ENCODE data around the gene EPS8. TPM values are rescaled to one million over a fixed set of nuclear protein-coding genes. Genes with fewer than 3 reads are reported as not detected.

Gene EPS8
- polyA plus RNA-seq, 1 donor (not counting 4 experiments of a cell fraction or from before 2014, with no cell fraction given) = 4.0 TPM

- FAIRE-seq = no peak
- no peak for TF ChIP-seq EZH2 (IDR thresholded peaks at IDR 0.05; ENCODE audit: low read length)
- Histone ChIP-seq H3K79me2 (ENCODE audit: control insufficient read depth, insufficient read depth, low read length) (no peaks in the 10 kb centered on the region), H3K27me3 (ENCODE audit: control insufficient read depth, extremely low read depth, insufficient read depth, low read length) (no peaks in the 10 kb centered on the region), H3K4me2 (ENCODE audit: control insufficient read depth, extremely low read depth, insufficient read depth, low read depth, low read length) (no peak overlapping the region), H3K27ac (ENCODE audit: control insufficient read depth, insufficient read depth, low read length) (no peak overlapping the region), H2AFZ (ENCODE audit: control insufficient read depth, low read length) (no peak overlapping the region), H3K36me3 (ENCODE audit: control insufficient read depth in 2 of 2, extremely low read depth in 1 of 2, insufficient read depth in 2 of 2, low read length in 2 of 2) (no peaks in the 10 kb centered on the region), H3K4me3 (ENCODE audit: control insufficient read depth in 2 of 3, extremely low read depth in 1 of 3, insufficient read depth in 2 of 3, low read depth in 1 of 3, low read length in 3 of 3) (no peak overlapping the region), H3K9me3 (ENCODE audit: control insufficient read depth, low read depth, low read length) (no peaks in the 10 kb centered on the region), H4K20me1 (ENCODE audit: control insufficient read depth, extremely low read depth, insufficient read depth, low read length) (no peaks in the 10 kb centered on the region), H3K4me1 (ENCODE audit: control insufficient read depth, extremely low read depth, insufficient read depth, low read length) (no peaks in the 10 kb centered on the region), H3K9ac (ENCODE audit: control insufficient read depth, extremely low read depth, insufficient read depth, low read length) (no peak overlapping the region), H3K9me1 (ENCODE audit: control insufficient read depth, extremely low read depth, insufficient read depth, low read length) (no peaks in the 10 kb centered on the region)
- dilution Hi-C loops (cut with MboI; ENCODE audit: extremely low pct_ligation_motif_present, low sequenced_read_pairs) = no loop called here
- no peak for DNase-seq (ENCODE audit: low read depth, low spot score)
Observed at GRCh38 chr12:15731940-15732339, 57.2 kb downstream of the EPS8 start.

GRCh38 chr12:15729097-15729496 lies 60.1 kb downstream of the EPS8 start:
- no peak overlapping the region for H3K4me2 ChIP-seq (ENCODE audit: control insufficient read depth, extremely low read depth, insufficient read depth, low read depth, low read length)
- dilution Hi-C loops (cut with MboI; ENCODE audit: extremely low pct_ligation_motif_present, low sequenced_read_pairs) = no loop called here
- no peak overlapping the region for H3K9ac ChIP-seq (ENCODE audit: control insufficient read depth, extremely low read depth, insufficient read depth, low read length)
- H4K20me1 ChIP-seq (ENCODE audit: control insufficient read depth, extremely low read depth, insufficient read depth, low read length) = no peaks in the 10 kb centered on the region
- no peak for DNase-seq (ENCODE audit: low read depth, low spot score)
- H3K4me1 ChIP-seq (ENCODE audit: control insufficient read depth, extremely low read depth, insufficient read depth, low read length) = no peaks in the 10 kb centered on the region
- no peaks in the 10 kb centered on the region for H3K36me3 ChIP-seq (ENCODE audit: control insufficient read depth in 2 of 2, extremely low read depth in 1 of 2, insufficient read depth in 2 of 2, low read length in 2 of 2)
- FAIRE-seq = no peak
- H3K27me3 ChIP-seq (ENCODE audit: control insufficient read depth, extremely low read depth, insufficient read depth, low read length) = no peaks in the 10 kb centered on the region
- H3K9me3 ChIP-seq (ENCODE audit: control insufficient read depth, low read depth, low read length) = no peaks in the 10 kb centered on the region
- no peaks in the 10 kb centered on the region for H3K9me1 ChIP-seq (ENCODE audit: control insufficient read depth, extremely low read depth, insufficient read depth, low read length)
- no peak overlapping the region for H3K4me3 ChIP-seq (ENCODE audit: control insufficient read depth in 2 of 3, extremely low read depth in 1 of 3, insufficient read depth in 2 of 3, low read depth in 1 of 3, low read length in 3 of 3)
- no peak for TF ChIP-seq EZH2 (IDR thresholded peaks at IDR 0.05; ENCODE audit: low read length)
- no peak for TF ChIP-seq CTCF (optimal IDR thresholded peaks at IDR 0.05 in 1 of 3, IDR thresholded peaks at IDR 0.05 in 1 of 3, conservative IDR thresholded peaks at IDR 0.05 in 1 of 3; ENCODE audit: extremely low read depth in 1 of 3, insufficient read depth in 2 of 3, low read length in 3 of 3)
- H3K79me2 ChIP-seq (ENCODE audit: control insufficient read depth, insufficient read depth, low read length) = no peaks in the 10 kb centered on the region
- no peak overlapping the region for H3K27ac ChIP-seq (ENCODE audit: control insufficient read depth, insufficient read depth, low read length)
- no peak overlapping the region for H2AFZ ChIP-seq (ENCODE audit: control insufficient read depth, low read length)

GRCh38 chr12:15728118-15728598 lies 61.0 kb downstream of the EPS8 start:
- Histone ChIP-seq H3K27me3 (ENCODE audit: control insufficient read depth, extremely low read depth, insufficient read depth, low read length) (no peaks in the 10 kb centered on the region), H3K79me2 (ENCODE audit: control insufficient read depth, insufficient read depth, low read length) (no peaks in the 10 kb centered on the region), H3K4me1 (ENCODE audit: control insufficient read depth, extremely low read depth, insufficient read depth, low read length) (no peaks in the 10 kb centered on the region), H3K27ac (ENCODE audit: control insufficient read depth, insufficient read depth, low read length) (no peak overlapping the region), H3K4me2 (ENCODE audit: control insufficient read depth, extremely low read depth, insufficient read depth, low read depth, low read length) (no peak overlapping the region), H3K9ac (ENCODE audit: control insufficient read depth, extremely low read depth, insufficient read depth, low read length) (no peak overlapping the region), H2AFZ (ENCODE audit: control insufficient read depth, low read length) (no peak overlapping the region), H3K36me3 (ENCODE audit: control insufficient read depth in 2 of 2, extremely low read depth in 1 of 2, insufficient read depth in 2 of 2, low read length in 2 of 2) (no peaks in the 10 kb centered on the region), H3K4me3 (ENCODE audit: control insufficient read depth in 2 of 3, extremely low read depth in 1 of 3, insufficient read depth in 2 of 3, low read depth in 1 of 3, low read length in 3 of 3) (no peak overlapping the region), H4K20me1 (ENCODE audit: control insufficient read depth, extremely low read depth, insufficient read depth, low read length) (no peaks in the 10 kb centered on the region), H3K9me1 (ENCODE audit: control insufficient read depth, extremely low read depth, insufficient read depth, low read length) (no peaks in the 10 kb centered on the region), H3K9me3 (ENCODE audit: control insufficient read depth, low read depth, low read length) (no peaks in the 10 kb centered on the region)
- no peak for TF ChIP-seq EZH2 (IDR thresholded peaks at IDR 0.05; ENCODE audit: low read length)
- TF ChIP-seq CTCF (optimal IDR thresholded peaks at IDR 0.05 in 1 of 3, IDR thresholded peaks at IDR 0.05 in 1 of 3, conservative IDR thresholded peaks at IDR 0.05 in 1 of 3; ENCODE audit: extremely low read depth in 1 of 3, insufficient read depth in 2 of 3, low read length in 3 of 3) = no peak
- DNase-seq (ENCODE audit: low read depth, low spot score) = no peak
- dilution Hi-C loops (cut with MboI; ENCODE audit: extremely low pct_ligation_motif_present, low sequenced_read_pairs) = no loop called here
- FAIRE-seq = no peak
